GM21737 (cell line): ENCODE results near the gene SCN9A.
"Not testable (repeated sequence)": the region's sequence is repeated elsewhere in the genome, so short reads cannot be mapped to it uniquely, and the experiment has no call there.

Source experiments
- ATAC-seq: cut with Tn5 transposase; IDR thresholded peaks from one replicate; pipeline ENCODE4 v1.9.1; 2021; ENCODE audit warnings: mild to moderate bottlenecking, moderate library complexity; ENCODE audit not compliant: unreplicated experiment

SCN9A gene

GRCh38 chr2:166335284-166335683, 40.5 kb downstream of the SCN9A start:
- ATAC-seq: no peak

- no peak for ATAC-seq
Observed at GRCh38 chr2:166334805-166335204, 40.9 kb downstream of the SCN9A start.

GRCh38 chr2:166333801-166334200, 41.9 kb downstream of the SCN9A start:
- ATAC-seq: no peak

- no peak for ATAC-seq
Observed at GRCh38 chr2:166332106-166332505, 43.6 kb downstream of the SCN9A start.

GRCh38 chr2:166331468-166331867, 44.3 kb downstream of the SCN9A start:
- ATAC-seq: no peak

- ATAC-seq: no peak
Observed at GRCh38 chr2:166329465-166329864, 46.3 kb downstream of the SCN9A start.

- no peak for ATAC-seq
Observed at GRCh38 chr2:166328147-166328546, 47.6 kb downstream of the SCN9A start.

- ATAC-seq: no peak
Observed at GRCh38 chr2:166321076-166321475, 54.7 kb downstream of the SCN9A start.

- ATAC-seq: no peak
Observed at GRCh38 chr2:166314022-166314759, 61.6 kb downstream of the SCN9A start.

GRCh38 chr2:166312863-166313262, 62.9 kb downstream of the SCN9A start:
- not testable (repeated sequence) for ATAC-seq

GRCh38 chr2:166307326-166307725, 68.4 kb downstream of the SCN9A start:
- no peak for ATAC-seq

- ATAC-seq: no peak
Observed at GRCh38 chr2:166304656-166305055, 71.1 kb downstream of the SCN9A start.

- ATAC-seq: no peak
Observed at GRCh38 chr2:166302036-166302435, 73.7 kb downstream of the SCN9A start.

GRCh38 chr2:166297951-166298350, 77.8 kb downstream of the SCN9A start:
- no peak for ATAC-seq

- ATAC-seq: no peak
Observed at GRCh38 chr2:166293984-166294383, 81.8 kb downstream of the SCN9A start.

- ATAC-seq: no peak
Observed at GRCh38 chr2:166285215-166285614, 90.5 kb downstream of the SCN9A start.

GRCh38 chr2:166284359-166284758, 91.4 kb downstream of the SCN9A start:
- ATAC-seq: no peak

GRCh38 chr2:166282154-166282553, 93.6 kb downstream of the SCN9A start:
- ATAC-seq: no peak

GRCh38 chr2:166278856-166279255, 96.9 kb downstream of the SCN9A start:
- no peak for ATAC-seq

GRCh38 chr2:166270376-166270775, 105.4 kb downstream of the SCN9A start:
- ATAC-seq: no peak

- ATAC-seq: no peak
Observed at GRCh38 chr2:166269322-166269721, 106.4 kb downstream of the SCN9A start.

GRCh38 chr2:166257859-166258258, 117.9 kb downstream of the SCN9A start:
- ATAC-seq: no peak

- no peak for ATAC-seq
Observed at GRCh38 chr2:166256896-166257295, 118.8 kb downstream of the SCN9A start.
